ENCODE data around the gene WEE2. TPM values are rescaled to one million over a fixed set of nuclear protein-coding genes. Genes with fewer than 3 reads are reported as not detected.

WEE2 gene
- total RNA-seq, 1 donor from 2014 or later = 0.33 TPM

DNA sequence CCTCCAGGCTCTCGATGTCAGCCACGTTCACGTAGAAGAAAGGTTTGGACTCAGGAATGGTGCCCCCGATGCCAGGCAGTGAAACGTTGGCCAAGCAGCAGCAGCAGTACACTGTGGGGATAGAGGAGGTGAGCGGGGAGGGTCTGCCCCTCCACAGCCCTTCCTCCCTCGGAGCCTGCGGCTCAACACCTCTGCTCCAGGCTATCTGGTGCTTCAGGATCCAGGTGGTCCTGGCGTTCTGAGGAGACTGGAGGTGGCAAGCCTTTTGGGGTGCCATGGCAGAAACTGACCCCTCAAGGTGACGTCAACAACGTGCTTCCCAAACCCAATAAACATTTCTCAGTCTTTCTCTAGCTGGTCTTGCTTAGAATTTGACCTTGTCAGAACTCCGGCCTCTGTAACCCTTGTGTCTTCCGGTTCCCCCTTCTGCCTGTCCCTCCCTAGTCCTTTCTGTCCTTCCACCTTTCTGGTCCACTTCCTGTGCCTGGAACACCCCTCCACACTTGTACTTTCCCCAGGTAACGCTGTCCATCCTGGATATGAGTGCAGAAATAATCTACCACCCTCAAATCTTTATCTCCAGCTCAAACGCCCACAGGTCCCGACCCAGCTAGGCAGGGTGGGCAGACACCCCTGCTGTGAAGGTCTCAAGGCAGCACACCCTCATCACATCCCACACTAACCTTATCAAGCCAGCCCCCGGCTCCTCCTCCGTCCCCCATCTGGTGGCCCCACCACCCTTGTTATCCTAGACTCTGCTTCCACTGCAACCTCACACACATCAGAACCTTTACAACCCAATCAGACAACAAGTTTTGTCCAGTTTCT lies 42.7 kb upstream of the WEE2 start:
- no peaks in the 10 kb centered on the region for H3K9me3 Mint-ChIP-seq (ENCODE audit: unreplicated experiment)
- peak overlapping the region; percentile 23 for H3K4me3 Mint-ChIP-seq (ENCODE audit: unreplicated experiment)
- H3K27ac Mint-ChIP-seq (ENCODE audit: unreplicated experiment) = peak overlapping the region; percentile 63
- TF ChIP-seq, protein P1, sequence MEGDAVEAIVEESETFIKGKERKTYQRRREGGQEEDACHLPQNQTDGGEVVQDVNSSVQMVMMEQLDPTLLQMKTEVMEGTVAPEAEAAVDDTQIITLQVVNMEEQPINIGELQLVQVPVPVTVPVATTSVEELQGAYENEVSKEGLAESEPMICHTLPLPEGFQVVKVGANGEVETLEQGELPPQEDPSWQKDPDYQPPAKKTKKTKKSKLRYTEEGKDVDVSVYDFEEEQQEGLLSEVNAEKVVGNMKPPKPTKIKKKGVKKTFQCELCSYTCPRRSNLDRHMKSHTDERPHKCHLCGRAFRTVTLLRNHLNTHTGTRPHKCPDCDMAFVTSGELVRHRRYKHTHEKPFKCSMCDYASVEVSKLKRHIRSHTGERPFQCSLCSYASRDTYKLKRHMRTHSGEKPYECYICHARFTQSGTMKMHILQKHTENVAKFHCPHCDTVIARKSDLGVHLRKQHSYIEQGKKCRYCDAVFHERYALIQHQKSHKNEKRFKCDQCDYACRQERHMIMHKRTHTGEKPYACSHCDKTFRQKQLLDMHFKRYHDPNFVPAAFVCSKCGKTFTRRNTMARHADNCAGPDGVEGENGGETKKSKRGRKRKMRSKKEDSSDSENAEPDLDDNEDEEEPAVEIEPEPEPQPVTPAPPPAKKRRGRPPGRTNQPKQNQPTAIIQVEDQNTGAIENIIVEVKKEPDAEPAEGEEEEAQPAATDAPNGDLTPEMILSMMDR (IDR thresholded peaks at IDR 0.05; ENCODE audit: unreplicated experiment) = no peak
- DNase-seq (ENCODE audit: low spot score) = no peak
- H3K36me3 Mint-ChIP-seq (ENCODE audit: low read depth, unreplicated experiment) = peaks cover 53% of the 10 kb centered on the region
- H3K27me3 Mint-ChIP-seq (ENCODE audit: unreplicated experiment) = peaks cover 7% of the 10 kb centered on the region
- peaks cover 52% of the 10 kb centered on the region for H3K4me1 Mint-ChIP-seq (ENCODE audit: unreplicated experiment)

DNA sequence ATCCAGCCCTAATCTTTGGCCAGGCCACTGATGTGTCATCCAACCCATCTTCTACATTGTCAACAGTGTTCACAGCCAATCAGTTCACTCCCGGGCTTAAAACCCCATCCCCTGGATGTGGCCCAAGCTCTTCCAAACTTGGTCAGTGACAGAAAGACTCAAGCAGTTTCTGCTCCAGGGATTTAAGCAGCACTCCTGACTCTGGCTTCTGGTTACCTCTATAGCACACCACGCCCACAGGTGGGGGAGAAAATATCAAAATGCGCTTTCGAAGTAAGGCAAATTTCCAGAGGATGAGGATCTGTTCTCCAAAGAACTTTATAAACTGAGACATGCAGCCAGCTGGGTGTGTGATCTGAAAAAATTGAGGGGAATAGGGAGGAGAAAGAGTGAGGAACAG lies 42.1 kb upstream of the WEE2 start:
- Mint-ChIP-seq H3K27ac (ENCODE audit: unreplicated experiment) (peak overlapping the region; percentile 63), H3K4me1 (ENCODE audit: unreplicated experiment) (peaks cover 45% of the 10 kb centered on the region), H3K27me3 (ENCODE audit: unreplicated experiment) (peaks cover 7% of the 10 kb centered on the region), H3K9me3 (ENCODE audit: unreplicated experiment) (no peaks in the 10 kb centered on the region), H3K36me3 (ENCODE audit: low read depth, unreplicated experiment) (peaks cover 54% of the 10 kb centered on the region), H3K4me3 (ENCODE audit: unreplicated experiment) (peak overlapping the region; percentile 23)
- TF ChIP-seq, protein P1 (IDR thresholded peaks at IDR 0.05; ENCODE audit: unreplicated experiment) = no peak
- DNase-seq (ENCODE audit: low spot score) = no peak

DNA sequence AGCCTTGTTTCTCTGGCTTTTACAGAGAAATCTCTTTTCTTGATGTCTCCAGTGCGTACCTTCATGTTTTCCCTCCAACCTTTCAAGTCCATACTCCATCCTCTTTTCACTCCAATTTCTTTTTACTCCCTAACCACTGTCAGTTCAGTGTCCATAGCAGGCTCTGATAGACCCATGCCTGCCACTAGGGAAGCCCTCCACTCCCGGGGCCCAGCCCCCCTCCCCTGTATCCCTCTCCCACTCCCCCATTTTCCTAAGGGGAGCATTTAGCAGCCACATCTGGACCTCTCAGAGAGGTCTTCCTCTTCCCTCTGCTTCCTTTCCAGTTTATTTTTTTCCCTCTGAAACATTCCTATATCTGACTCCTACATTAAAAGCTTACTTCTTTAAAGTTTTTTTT lies 39.3 kb upstream of the WEE2 start:
- Mint-ChIP-seq H3K27ac (ENCODE audit: unreplicated experiment) (no peak overlapping the region), H3K36me3 (ENCODE audit: low read depth, unreplicated experiment) (peaks cover 51% of the 10 kb centered on the region), H3K9me3 (ENCODE audit: unreplicated experiment) (no peaks in the 10 kb centered on the region), H3K4me1 (ENCODE audit: unreplicated experiment) (peaks cover 44% of the 10 kb centered on the region), H3K4me3 (ENCODE audit: unreplicated experiment) (peak overlapping the region; percentile 62), H3K27me3 (ENCODE audit: unreplicated experiment) (peaks cover 7% of the 10 kb centered on the region)
- DNase-seq (ENCODE audit: low spot score) = no peak
- TF ChIP-seq, protein P1 (IDR thresholded peaks at IDR 0.05; ENCODE audit: unreplicated experiment) = no peak

DNA sequence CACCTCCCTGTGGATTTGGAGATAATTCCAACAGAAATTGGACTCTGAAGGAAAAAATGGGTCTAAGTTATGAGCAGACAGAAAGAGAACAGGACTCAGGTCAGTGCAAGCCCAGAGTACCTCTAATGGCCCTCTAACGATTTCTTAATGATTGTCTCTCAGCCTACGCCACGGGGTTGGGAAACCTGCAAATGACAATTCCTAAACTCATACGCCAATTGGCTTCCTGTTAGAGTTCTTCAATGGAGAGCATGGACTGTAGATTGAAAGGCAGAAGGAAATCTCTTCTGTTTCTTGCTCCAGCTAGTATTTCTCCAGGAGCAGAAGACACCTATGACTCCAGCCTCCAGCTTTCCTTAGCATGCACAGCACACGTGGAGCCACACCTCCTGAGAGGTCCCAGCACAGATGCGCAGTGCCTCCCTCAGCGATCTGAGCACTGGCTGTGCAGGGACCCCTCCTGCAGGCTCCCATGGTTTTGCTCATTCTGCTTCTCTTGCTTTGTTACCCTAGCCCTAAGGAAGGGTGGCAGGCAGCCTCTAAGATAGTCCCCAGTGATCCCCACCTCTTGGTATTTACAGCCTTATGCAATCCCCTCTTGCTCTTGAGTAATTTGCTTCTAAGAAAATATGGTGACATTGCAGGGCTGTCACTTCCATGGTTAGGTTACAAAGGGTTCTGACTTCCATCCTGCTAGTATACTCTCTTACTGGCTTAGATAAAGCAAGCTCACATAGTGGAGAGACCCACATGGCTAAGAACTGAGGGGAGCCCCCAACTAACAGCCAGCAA lies 36.3 kb upstream of the WEE2 start:
- Mint-ChIP-seq H3K4me3 (ENCODE audit: unreplicated experiment) (peak overlapping the region; percentile 62), H3K9me3 (ENCODE audit: unreplicated experiment) (no peaks in the 10 kb centered on the region), H3K36me3 (ENCODE audit: low read depth, unreplicated experiment) (peaks cover 40% of the 10 kb centered on the region), H3K4me1 (ENCODE audit: unreplicated experiment) (peaks cover 58% of the 10 kb centered on the region), H3K27ac (ENCODE audit: unreplicated experiment) (peak overlapping the region; percentile 61), H3K27me3 (ENCODE audit: unreplicated experiment) (peaks cover 4% of the 10 kb centered on the region)
- TF ChIP-seq, protein P1 (IDR thresholded peaks at IDR 0.05; ENCODE audit: unreplicated experiment) = no peak
- DNase-seq (ENCODE audit: low spot score) = no peak

All from endothelial cell (in vitro differentiated cells).